Measurements from ENCODE around the gene TMEM171. TPM values are rescaled to one million over a fixed set of nuclear protein-coding genes. Genes with fewer than 3 reads are reported as not detected.

Gene TMEM171
- total and polyA plus RNA-seq, 9 of the 15 experiments (the other 6 are each of a cell fraction or from before 2014, with no cell fraction given), result 0.08 TPM; not detected in 8

DNA sequence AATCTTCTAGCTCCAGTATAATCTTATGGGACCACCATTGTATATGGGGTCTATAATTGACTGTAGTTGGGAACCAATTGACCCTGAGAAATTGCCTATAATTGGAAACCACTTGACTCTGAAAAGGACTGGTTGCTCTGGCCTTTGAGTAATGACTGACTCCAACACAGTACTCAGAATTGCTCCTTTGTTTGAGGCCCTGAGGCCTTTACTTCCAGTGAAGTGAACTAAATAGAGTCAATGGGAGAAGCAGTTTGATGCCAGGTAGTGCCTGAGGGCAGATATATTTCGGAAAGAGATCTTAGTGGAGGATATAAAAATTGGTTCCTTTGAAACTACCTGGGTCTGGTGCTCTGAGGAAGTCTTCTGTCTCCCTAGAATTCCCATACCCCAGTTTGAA is 16.0 kb upstream of the TMEM171 start:
- 0% methylated on average over 1 of the region's 1 CpG for WGBS (ENCODE audit: insufficient coverage, low coverage, missing lambda C conversion rate)
- ATAC-seq, result no peak
- POLR2A ChIA-PET, result no interaction called here
- no peaks in the 10 kb centered on the region for H3K9me3 ChIP-seq (replicated peaks; ENCODE audit: control insufficient read depth, insufficient read depth, low read depth, low read length)
- H3K4me3 ChIP-seq, result no peak overlapping the region
- in situ Hi-C loops (cut with MboI) (no loop called here), intact Hi-C loops (cut with micrococcal nuclease) (no loop called here)
- no peaks in the 10 kb centered on the region for H3K4me1 ChIP-seq (replicated peaks in 1 of 2; ENCODE audit: control insufficient read depth in 2 of 2, insufficient read depth in 2 of 2, low read length in 2 of 2)
- H3K9me1 ChIP-seq (ENCODE audit: control insufficient read depth, insufficient read depth, low read length), result no peaks in the 10 kb centered on the region
- TF ChIP-seq ETV5 (CRISPR knock-in tag; IDR thresholded peaks at IDR 0.05; ENCODE audit: low read depth) (no peak), ZNF766 (CRISPR knock-in tag; conservative IDR thresholded peaks at IDR 0.05) (no peak), PPARD (CRISPR knock-in tag; IDR thresholded peaks at IDR 0.05) (no peak), SAFB (IDR thresholded peaks at IDR 0.05; ENCODE audit: borderline replicate concordance, low read depth, low read length) (no peak), NCOA1 (IDR thresholded peaks at IDR 0.05; ENCODE audit: low read depth) (no peak), SIRT6 (IDR thresholded peaks at IDR 0.05; ENCODE audit: low read depth, low read length) (no peak)
- TF ChIP-seq, protein P1, sequence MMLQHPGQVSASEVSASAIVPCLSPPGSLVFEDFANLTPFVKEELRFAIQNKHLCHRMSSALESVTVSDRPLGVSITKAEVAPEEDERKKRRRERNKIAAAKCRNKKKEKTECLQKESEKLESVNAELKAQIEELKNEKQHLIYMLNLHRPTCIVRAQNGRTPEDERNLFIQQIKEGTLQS (IDR thresholded peaks at IDR 0.05), result no peak
- TF ChIP-seq, protein P1 (CRISPR knock-in tag; conservative IDR thresholded peaks at IDR 0.05), result no peak
- TF ChIP-seq, protein P2, sequence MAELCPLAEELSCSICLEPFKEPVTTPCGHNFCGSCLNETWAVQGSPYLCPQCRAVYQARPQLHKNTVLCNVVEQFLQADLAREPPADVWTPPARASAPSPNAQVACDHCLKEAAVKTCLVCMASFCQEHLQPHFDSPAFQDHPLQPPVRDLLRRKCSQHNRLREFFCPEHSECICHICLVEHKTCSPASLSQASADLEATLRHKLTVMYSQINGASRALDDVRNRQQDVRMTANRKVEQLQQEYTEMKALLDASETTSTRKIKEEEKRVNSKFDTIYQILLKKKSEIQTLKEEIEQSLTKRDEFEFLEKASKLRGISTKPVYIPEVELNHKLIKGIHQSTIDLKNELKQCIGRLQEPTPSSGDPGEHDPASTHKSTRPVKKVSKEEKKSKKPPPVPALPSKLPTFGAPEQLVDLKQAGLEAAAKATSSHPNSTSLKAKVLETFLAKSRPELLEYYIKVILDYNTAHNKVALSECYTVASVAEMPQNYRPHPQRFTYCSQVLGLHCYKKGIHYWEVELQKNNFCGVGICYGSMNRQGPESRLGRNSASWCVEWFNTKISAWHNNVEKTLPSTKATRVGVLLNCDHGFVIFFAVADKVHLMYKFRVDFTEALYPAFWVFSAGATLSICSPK (IDR thresholded peaks at IDR 0.05; ENCODE audit: borderline replicate concordance), result no peak
- TF ChIP-seq, protein P3, sequence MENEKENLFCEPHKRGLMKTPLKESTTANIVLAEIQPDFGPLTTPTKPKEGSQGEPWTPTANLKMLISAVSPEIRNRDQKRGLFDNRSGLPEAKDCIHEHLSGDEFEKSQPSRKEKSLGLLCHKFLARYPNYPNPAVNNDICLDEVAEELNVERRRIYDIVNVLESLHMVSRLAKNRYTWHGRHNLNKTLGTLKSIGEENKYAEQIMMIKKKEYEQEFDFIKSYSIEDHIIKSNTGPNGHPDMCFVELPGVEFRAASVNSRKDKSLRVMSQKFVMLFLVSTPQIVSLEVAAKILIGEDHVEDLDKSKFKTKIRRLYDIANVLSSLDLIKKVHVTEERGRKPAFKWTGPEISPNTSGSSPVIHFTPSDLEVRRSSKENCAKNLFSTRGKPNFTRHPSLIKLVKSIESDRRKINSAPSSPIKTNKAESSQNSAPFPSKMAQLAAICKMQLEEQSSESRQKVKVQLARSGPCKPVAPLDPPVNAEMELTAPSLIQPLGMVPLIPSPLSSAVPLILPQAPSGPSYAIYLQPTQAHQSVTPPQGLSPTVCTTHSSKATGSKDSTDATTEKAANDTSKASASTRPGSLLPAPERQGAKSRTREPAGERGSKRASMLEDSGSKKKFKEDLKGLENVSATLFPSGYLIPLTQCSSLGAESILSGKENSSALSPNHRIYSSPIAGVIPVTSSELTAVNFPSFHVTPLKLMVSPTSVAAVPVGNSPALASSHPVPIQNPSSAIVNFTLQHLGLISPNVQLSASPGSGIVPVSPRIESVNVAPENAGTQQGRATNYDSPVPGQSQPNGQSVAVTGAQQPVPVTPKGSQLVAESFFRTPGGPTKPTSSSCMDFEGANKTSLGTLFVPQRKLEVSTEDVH (IDR thresholded peaks at IDR 0.05; ENCODE audit: low read depth, partially characterized antibody), result no peak
- TF ChIP-seq, protein P4, sequence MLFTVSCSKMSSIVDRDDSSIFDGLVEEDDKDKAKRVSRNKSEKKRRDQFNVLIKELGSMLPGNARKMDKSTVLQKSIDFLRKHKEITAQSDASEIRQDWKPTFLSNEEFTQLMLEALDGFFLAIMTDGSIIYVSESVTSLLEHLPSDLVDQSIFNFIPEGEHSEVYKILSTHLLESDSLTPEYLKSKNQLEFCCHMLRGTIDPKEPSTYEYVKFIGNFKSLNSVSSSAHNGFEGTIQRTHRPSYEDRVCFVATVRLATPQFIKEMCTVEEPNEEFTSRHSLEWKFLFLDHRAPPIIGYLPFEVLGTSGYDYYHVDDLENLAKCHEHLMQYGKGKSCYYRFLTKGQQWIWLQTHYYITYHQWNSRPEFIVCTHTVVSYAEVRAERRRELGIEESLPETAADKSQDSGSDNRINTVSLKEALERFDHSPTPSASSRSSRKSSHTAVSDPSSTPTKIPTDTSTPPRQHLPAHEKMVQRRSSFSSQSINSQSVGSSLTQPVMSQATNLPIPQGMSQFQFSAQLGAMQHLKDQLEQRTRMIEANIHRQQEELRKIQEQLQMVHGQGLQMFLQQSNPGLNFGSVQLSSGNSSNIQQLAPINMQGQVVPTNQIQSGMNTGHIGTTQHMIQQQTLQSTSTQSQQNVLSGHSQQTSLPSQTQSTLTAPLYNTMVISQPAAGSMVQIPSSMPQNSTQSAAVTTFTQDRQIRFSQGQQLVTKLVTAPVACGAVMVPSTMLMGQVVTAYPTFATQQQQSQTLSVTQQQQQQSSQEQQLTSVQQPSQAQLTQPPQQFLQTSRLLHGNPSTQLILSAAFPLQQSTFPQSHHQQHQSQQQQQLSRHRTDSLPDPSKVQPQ (CRISPR knock-in tag; IDR thresholded peaks at IDR 0.05; ENCODE audit: borderline replicate concordance), result no peak
- TF ChIP-seq, protein P5, sequence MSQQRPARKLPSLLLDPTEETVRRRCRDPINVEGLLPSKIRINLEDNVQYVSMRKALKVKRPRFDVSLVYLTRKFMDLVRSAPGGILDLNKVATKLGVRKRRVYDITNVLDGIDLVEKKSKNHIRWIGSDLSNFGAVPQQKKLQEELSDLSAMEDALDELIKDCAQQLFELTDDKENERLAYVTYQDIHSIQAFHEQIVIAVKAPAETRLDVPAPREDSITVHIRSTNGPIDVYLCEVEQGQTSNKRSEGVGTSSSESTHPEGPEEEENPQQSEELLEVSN (IDR thresholded peaks at IDR 0.05; ENCODE audit: borderline replicate concordance in 1 of 2, extremely low read depth in 1 of 2, insufficient read depth in 1 of 2, insufficient read length in 1 of 2, low read depth in 1 of 2, low read length in 1 of 2, poor library complexity in 1 of 2, severe bottlenecking in 1 of 2), result no peak
- H4K20me1 ChIP-seq (replicated peaks; ENCODE audit: control insufficient read depth, insufficient read depth, low read length), result no peaks in the 10 kb centered on the region
- H3K9ac ChIP-seq (ENCODE audit: insufficient read depth in 1 of 2, low read depth in 2 of 2, low read length in 2 of 2), result no peak overlapping the region
- no peak overlapping the region for H3K4me2 ChIP-seq (ENCODE audit: insufficient read depth, low read length)
- DNase-seq (ENCODE audit: extremely low read depth in 1 of 4, low spot score in 3 of 4), result no peak
- no peaks in the 10 kb centered on the region for H3K79me2 ChIP-seq (ENCODE audit: control insufficient read depth, insufficient read depth, low read length)
- CTCF ChIA-PET (ENCODE audit: low intra/inter-chr PET ratio), result no interaction called here
- no peaks in the 10 kb centered on the region; a peak in 1 of 5 replicates for H3K27me3 ChIP-seq (ENCODE audit: control insufficient read depth in 2 of 2, insufficient read depth in 2 of 2, low read length in 2 of 2)
- H3K27ac ChIP-seq (ENCODE audit: extremely low read depth, low read depth, low read length), result no peak overlapping the region
- BruUV-seq (replicated peaks), result no TSS peak
- H2AFZ ChIP-seq (ENCODE audit: low read depth, low read length), result no peak overlapping the region
- no peak for FAIRE-seq
- H3K36me3 ChIP-seq (ENCODE audit: control insufficient read depth, insufficient read depth, low read length), result no peaks in the 10 kb centered on the region
